GM21526 (cell line): Measurements from ENCODE around the gene TLN1.

ENCODE experiments used
- ATAC-seq: cut with Tn5 transposase; IDR thresholded peaks from one replicate; pipeline ENCODE4 v1.9.1; 2021; ENCODE audit warnings: moderate library complexity; ENCODE audit not compliant: unreplicated experiment, low FRiP score

TLN1 gene

DNA sequence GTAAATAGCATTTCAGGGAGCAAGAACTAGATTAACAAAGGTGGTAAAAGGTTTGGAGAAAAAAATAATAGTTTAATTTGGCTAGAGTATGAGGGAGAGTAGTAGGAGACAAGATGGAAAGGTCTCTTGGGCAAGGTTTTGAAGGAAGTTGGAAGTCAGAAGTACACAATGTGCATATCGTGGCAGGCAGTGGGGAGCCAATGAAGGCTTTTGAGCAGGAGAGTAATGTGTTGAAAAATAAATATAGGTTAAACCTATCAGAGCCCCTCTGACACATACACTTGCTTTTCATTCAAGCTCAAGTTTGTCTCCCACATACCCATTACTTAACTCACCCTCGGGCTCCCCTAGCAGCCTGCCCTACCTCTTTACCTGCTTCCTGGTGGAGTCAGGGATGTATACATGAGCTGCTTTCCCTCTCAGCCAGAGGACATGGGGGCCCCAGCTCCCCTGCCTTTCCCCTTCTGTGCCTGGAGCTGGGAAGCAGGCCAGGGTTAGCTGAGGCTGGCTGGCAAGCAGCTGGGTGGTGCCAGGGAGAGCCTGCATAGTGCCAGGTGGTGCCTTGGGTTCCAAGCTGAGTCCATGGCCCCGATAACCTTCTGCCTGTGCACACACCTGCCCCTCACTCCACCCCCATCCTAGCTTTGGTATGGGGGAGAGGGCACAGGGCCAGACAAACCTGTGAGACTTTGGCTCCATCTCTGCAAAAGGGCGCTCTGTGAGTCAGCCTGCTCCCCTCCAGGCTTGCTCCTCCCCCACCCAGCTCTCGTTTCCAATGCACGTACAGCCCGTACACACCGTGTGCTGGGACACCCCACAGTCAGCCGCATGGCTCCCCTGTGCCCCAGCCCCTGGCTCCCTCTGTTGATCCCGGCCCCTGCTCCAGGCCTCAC lies 58.6 kb downstream of the TLN1 start, which contains the start of gene CA9:
Gene CA9 (plus strand): TSS at position 797 of the 893 bp plus-strand sequence. CDS start 32 bp downstream, at position 829.
- ATAC-seq: no peak

DNA sequence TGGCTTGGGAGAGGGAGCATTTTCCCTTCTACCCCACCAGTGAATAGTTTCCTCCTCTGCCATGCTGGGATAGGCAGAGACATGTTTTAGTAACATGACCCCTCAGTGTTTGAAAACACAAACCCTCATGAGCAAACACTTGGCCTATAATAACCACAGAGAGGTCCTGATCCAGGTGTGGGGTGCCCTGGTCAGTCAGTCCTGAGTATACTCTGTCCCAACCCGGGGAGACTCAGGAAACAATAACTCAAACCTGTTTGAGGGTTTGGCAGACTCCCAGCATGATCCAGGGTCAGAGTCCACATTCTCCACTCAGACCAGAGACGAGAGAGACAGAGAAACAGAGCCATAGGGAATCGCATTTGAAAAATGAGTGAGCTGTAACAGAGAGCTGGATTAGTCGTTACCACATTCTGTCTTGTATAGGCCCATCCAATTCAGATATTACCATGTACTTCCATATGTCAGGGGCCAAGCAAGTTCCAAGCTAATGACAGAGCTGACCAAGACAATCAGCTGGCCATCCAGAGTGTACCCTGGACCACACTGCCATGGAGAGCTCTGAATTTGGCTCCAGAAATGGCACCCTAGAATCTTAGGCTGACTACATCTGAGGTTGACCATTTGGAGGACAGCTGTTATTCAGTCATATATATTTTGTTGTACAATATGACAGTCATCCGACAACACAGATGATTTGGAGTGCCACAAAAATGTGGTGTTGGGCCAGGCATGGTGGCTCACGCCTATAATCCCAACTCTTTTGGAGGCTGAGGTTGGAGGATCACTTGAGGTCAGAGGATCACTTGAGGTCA lies 62.5 kb downstream of the TLN1 start:
- no peak for ATAC-seq

DNA sequence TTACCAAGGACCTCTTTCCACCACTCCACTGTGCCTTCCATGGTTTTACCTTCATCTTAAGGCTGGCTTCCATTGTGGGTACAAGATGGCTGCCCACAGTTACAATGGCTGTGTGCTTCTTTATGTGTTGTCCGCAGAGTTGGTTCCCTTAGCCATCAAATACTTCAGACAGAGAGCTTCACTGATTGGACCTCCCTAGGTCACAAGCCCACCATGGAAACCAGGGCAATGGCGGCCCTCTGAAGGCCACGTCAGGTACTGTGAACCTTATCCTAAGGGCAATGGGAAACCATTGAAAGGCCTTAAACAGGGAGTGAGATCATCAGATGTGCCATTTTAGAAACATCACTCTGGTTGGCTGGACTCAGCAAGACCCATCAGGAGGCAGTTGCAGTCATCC lies 64.1 kb downstream of the TLN1 start:
- no peak for ATAC-seq

DNA sequence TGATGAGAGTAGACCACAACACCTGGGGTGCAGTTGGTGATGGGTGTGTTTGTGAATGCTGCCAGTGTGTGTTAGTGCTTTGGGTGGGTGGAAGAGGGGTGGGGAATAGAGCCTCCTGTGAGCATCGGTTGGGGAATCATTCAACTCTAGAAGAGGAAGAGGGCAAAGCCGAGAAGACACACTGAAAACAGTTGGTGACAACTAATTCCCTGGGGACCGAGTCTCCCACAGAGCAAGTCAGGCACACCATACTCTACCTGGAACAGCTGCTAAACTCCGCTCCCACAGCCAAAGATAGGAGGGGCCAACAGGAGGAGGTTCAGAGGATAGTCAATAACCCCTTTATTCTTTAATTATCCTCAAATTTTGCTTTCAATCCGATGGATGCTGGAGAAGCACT lies 65.4 kb downstream of the TLN1 start:
- no peak for ATAC-seq

DNA sequence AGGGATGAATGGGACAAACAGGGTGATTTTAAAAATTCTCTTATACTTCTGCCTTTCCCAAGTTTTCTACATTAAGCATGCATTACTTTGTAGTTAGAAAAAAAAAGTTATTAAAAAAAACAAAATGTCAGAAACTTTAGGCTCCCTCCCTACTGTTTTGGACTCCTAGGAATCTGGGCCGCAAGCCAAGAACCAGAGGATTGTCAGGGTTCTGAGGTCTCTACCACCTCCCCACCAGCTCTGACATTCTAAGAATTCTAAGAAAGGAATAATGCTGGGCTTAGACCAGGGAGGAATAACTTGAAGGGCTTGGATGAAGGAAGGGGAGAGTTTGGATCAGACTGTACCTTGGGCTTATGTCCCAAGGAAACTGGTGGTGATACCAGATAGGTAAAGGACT lies 66.0 kb downstream of the TLN1 start:
- ATAC-seq: no peak

DNA sequence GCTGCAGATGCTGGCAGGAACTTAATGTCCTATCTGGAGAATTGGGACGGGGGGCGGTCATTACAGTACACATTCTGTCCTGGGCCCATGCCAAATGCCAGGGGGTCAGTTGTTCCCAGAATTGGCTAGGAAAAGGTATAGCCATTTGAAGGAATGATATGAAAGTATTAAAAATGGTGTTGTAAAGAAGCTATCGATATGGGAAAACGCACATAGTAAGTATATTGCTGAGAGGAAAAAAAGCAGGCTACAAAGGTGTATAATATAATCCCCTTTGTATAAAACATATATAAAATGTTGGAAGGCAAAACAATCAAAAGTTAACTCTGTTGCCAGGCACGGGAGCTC lies 66.5 kb downstream of the TLN1 start:
- ATAC-seq: no peak

DNA sequence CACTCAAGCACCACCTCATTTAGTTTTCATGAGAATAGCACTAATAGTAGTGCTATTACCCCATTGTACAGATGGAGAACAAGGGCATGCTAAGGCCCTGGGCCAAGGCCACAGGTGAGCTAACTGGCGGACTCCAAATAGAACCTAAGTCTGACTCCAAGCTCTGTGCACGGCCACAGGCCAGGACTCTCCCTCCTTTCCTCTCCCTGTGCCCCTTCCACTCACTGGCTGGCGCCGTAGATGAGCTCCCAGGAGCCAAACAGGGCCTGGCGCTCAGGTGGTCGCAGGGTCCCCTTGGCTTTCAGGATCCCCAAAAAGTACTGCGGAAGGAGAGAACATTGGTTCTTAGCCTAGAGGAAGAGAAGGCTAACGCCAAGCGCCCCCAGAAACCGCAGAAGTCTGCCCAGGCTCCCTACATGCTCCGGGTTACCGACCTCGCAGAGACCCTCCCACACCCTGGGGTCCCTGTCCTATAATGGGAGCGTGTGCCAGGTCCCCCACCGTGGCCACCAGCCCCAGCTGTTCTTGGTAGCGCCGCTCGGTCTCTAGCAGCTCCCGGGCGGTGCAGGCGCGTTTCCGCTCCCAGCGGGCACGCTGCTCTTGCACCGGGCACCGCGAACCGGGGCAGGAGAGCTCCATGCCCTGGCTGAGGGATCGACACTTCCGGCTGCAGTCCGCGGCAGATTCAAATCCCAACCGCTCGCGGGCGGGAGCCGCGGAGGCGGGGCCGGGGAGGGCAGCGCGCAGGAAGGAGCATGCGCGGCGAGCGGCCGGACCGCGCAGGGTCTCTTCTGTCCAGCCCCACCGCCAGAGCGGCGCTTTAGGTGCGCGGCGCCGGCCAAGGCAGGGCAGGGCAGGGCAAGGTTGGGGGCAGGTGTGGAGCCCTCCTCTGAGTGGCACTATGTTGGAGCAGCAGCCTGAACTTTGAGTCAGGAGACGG lies 67.2 kb downstream of the TLN1 start, which contains the start of gene ARHGEF39:
Gene ARHGEF39 (minus strand): TSS at position 665 of the 940 bp plus-strand sequence. CDS start 26 bp downstream, at position 639.
- no peak for ATAC-seq

DNA sequence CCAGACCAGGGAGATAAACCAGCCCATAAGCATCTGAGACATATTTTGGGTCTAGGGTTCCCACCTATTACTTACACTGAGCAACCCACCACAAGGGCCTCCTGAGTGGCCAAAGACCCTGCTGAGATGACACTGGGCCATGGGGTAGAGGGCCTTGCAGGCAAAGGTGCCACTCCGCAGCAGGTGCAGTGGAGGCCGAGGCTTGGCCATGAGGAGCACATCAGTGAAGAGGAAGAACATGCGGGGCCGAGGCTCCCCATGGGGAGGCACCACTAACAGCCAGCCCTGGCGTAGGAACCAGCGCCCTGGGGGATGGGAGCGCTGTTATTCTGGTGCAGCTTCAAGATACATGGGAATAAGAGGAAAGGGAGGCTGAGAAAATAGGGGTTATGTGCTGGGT lies 69.6 kb downstream of the TLN1 start:
- no peak for ATAC-seq

DNA sequence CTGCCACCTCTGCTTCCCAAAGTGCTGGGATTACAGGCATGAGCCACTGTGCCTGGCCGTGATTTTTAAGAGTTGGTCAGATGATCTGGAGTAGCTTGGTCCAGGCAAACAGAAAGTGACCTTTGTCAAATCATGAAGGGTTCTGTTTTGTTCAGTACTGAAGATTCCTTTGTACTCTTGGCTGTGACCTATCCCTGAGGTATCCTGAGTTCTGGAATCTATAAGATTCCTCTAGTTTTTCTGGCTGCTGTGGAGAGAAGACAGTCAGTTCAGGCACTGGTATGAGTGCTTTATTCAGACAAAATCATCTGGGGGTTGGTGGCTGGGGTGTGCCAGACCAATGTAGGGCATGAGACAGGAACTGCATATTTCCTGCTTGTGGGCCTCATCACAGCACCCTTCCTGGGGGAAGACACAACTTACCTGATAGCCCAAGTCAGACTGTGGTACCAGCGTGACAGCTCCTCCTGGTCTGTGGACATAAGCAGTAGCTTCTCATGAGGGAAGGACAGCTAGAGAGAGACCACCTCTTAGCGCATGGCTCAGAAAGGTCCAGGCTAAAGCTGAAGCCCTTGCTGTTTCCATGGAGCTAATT lies 70.1 kb downstream of the TLN1 start:
- ATAC-seq: no peak

DNA sequence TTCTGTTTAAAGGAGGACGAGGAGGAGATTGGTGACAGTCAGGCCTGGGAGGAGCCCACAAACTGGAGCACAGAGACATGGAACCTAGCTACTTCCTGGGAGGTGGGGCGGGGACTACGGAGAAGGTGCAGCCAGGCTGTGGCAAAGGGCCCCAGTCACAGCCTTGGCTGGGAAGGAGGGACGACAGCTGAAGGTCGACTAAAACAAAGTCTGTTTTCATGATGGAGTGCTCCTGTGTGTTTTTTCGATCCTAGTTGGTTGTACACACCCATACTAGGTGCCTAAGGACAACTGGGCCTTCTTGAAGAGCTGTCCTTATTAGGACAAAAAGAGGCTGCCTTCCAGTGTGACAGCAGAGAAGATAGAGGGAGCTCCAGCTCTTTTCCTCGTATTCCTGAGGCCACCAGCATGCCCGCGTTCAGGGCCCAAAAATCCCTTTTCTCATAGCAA lies 71.0 kb downstream of the TLN1 start:
- no peak for ATAC-seq

DNA sequence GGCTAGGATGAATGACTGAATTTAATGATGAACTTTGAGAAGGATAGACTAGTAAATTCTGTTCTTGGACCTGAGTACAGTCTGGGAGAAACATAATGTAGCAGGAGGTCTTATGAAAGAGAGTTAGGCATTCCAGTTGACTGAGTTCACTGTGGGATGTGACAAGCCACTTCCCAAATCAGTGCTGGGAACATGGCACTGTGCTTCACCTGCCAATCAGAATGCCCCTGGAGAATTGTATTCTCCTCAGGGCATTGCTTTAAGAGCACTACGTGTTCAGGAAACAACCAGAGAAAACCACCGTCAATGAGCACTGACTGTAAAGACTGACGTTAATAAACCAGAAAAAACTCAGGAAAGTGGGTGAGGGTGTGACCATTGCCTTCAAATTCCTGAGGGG lies 72.7 kb downstream of the TLN1 start:
- ATAC-seq: no peak

DNA sequence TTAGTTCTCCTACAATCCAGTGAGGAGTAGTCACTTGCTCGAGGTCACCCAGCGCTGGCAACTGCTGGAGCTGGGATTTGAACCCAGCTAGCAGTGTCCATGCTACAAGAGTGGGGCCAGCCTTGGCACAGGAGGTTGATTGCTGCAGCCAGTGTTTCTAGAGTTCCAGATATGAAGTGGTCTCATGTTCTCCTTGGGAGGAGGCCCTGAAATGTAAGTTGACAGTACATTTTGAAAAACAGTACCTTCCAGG lies 73.1 kb downstream of the TLN1 start:
- peak; percentile 3 for ATAC-seq

- peak; percentile 57 for ATAC-seq
Observed at GRCh38 chr9:35658137-35658967, 73.6 kb downstream of the TLN1 start, which contains the start of gene CCDC107. Gene CCDC107, plus strand, starts transcription at chr9:35658292. Its CDS starts 88 bp downstream, at chr9:35658380.

GRCh38 chr9:35657546-35658136 lies 74.4 kb downstream of the TLN1 start, which contains the start of gene RMRP:
Gene RMRP, minus strand, starts transcription at chr9:35658019.
- peak; percentile 79 for ATAC-seq

- no peak for ATAC-seq
Observed at GRCh38 chr9:35656831-35657545, 75.0 kb downstream of the TLN1 start.

GRCh38 chr9:35656348-35656747 lies 75.6 kb downstream of the TLN1 start:
- ATAC-seq: no peak

DNA sequence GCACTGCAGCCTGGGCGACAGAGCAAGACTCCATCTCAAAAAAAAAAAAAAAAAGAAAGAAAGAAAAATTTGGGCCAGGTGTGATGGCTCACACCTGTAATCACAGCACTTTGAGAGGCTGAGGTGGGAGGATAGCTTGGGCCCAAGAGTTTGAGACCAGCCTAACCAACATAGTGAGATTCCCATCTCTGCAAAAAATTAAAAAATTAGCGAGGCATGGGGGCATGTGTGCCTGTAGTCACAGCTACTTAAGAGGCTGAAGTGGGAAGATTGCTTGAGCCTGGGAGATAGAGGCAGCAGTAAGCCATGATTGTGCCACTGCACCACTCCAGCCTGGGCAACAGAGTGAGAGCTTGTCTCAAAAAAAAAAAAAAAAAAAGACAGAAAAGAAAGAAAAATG lies 78.4 kb downstream of the TLN1 start:
- ATAC-seq: no peak

GRCh38 chr9:35652829-35653209 lies 79.2 kb downstream of the TLN1 start:
- no peak for ATAC-seq
